IPS-11a (cell line): Measurements from ENCODE around the gene TSPAN17.

Experiments
- H3K4me3 ChIP-seq: one replicate; pipeline ENCODE4 v1.5.1; 2013; ENCODE audit warnings: low read depth, low read length, control low read depth

TSPAN17 gene

GRCh38 chr5:176639981-176640380, 7.3 kb upstream of the TSPAN17 start:
- H3K4me3 ChIP-seq: no peak overlapping the region

DNA sequence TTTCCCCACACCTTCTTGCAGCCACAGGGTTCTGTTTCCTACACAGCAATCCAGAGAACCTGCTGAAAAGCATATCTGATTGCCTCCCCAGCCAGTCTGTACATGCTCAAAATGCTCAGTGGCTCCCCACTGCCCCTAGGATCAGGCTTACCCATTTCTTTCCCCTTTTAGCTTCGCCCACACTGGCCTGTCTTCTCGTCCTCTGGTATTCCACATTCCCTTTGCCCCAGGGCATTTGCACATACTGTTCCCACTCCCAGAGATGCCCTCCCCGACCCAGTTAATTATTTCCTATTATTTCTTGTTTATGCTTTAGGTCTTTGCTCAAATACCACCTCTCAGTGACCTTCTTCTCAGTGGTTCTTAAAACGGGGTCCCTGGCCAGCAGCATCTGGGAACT, 6.7 kb upstream of the TSPAN17 start:
- H3K4me3 ChIP-seq: no peak overlapping the region

DNA sequence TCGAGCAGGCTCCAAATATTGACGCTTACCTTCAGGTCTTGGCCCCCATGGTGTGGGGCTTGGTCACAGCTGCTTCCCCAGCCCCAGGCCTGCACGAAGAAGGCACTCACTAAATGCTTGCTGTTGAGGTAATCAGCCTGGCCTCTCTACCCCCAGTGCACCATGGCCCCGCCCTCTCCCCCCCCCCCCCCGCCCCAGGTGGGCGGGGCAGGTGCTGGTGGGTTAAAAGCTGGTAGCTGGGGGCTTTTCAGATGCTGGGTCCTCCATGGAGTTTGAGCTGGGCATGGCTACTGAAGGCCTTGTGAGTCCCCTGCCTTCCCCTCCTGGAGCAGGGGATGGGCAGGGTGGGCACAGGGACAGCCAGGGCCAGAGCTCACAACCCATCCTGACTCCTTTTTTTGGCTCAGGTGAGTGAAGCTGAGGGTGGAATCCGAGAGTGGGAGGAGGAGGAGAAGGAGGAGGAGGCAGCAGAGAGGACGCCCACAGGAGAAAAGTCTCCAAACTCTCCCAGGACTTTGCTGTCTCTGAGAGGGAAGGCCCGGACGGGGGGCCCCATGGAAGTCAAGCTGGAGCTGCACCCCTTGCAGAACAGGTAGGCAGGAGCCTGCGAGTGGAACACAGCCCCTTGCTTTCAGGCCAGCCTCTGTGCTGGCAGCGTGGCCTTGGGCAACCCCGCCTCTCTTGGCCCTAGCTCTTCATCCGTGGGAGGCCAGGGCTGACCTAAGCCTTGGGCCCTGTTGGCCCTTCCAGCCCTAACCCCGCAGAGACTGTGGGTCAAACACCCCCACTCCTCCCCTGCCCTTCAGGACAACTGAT, 4.4 kb upstream of the TSPAN17 start:
- H3K4me3 ChIP-seq: no peak overlapping the region

- H3K4me3 ChIP-seq: no peak overlapping the region
Observed at GRCh38 chr5:176643491-176644219, 3.6 kb upstream of the TSPAN17 start.

- H3K4me3 ChIP-seq: no peak overlapping the region
Observed at GRCh38 chr5:176644294-176644693, 3.0 kb upstream of the TSPAN17 start.

DNA sequence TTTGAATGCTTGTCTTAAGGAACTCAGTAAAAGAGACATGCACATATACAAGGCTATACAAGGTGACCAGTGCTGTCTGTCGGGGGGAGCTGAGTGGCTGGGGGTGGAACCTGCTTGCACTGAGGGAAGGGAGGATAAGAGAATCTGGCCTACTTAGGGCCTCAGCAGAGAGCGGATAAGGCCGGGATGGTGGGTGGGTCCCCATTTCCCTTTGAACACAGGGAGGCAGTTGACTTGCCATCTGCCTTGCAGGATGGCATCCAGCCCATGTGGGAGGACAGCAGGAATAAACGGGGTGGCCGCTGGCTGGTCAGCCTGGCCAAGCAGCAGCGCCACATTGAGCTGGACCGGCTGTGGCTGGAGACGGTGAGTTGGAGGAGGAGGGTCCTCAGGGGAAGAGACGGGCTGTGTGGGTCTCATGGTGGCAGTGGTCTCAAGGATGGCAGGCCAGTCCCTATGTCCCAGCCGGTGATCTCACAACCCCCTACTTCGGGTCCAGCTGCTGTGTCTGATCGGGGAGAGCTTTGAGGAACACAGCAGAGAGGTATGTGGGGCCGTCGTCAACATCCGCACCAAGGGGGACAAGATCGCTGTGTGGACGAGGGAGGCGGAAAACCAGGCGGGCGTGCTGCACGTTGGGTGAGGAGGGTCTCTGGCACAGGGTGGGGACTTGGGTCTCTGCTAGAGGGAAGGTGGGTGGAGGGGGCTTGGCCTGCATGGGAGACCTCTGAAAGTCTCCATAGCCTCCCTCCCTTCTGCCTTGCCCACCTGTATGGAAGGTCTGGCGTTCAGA, 2.2 kb upstream of the TSPAN17 start:
- no peak overlapping the region for H3K4me3 ChIP-seq

DNA sequence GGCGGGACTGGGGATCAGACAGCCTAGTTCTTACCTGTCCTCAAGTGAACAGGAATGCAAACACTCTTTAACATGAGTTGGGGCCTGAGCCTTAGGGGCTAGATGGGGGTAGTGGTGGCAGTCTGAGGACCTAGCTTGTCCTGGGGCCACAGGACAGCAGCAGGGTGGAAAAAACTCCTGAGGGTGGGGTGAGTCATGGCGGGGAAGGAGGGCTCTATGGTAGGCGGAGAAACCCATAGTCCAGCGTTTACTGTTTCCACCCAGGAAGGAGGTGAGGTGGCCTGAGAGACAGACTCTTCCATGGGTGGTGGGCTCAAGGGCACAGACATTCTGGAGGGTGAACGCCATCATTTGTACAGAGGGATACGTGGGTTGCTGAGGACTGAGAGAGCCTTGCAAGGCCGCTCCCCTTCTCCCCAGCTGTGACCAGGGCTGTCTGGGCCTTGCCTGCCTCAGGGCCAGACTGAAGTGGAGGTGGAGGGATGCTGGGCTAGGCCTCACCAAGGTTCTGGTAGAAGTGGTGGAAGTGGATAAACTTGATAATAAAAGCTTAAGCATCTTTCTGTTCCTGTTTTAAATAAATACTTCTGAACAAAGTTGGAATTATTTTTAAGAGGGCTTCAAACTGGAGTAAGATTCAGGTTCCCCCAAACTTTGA, 1.1 kb upstream of the TSPAN17 start:
- H3K4me3 ChIP-seq: no peak overlapping the region

GRCh38 chr5:176646707-176647029, 616 bp upstream of the TSPAN17 start:
- no peak overlapping the region for H3K4me3 ChIP-seq

DNA sequence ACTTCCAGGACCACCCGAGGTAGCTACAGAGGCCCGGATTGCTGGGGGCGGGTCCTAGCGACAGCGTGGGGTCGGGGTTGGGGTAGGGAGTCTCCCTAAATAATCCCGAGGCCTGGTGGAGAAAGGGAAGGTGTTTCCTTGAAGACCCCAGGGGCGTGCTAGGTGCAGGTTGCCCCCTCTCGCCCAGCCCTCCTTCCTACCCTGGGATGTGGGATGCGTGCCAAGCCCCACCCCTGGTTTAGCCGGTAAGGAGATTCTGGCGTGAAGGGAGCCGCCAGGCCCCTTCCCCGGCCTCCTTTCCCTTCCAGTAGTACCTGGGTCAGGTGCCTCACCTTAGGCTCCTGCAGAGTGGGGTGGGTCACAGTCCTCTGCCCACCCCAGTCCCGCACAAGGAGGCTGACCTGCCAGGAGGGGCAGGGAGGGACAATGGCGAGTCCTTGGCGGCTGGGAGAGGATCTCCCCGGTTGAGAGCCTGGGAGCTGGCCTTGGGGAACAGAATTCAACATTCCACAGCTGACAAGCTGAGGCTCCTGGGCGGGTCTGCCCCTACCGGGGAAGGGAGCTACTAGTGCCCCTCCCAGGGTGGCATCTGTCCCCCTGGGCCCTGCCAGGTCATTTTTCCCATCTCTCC, 674 bp downstream of the TSPAN17 start:
- peak overlapping the region; percentile 66 for H3K4me3 ChIP-seq

GRCh38 chr5:176648474-176649194, 1.4 kb downstream of the TSPAN17 start:
- H3K4me3 ChIP-seq: no peak overlapping the region

DNA sequence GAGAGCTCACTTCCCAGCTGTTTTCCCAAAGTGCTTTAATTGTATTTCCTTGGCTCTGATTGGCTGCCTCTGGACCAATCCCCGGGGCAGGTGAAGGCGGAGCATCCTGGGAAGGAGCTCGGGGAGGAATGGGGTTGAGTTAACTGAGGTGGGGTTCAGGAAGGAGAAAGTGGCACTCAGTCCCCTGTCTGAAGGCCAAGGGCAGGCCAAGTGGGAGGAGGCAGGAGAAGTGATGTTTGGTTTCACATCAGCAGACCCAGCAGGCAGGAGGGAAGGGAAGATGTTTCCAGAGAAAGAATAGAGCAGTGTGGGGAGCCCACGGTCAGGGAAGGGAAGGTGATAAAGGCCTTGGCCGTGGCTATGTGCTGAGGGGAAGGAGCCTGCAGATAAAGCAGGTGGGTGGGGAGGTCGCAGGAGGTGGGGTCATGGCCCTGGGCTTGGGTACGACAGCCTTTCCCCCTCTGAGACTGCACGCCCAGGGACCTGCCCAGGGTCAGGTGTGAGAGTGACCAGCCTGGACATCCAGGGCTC, 3.1 kb downstream of the TSPAN17 start:
- H3K4me3 ChIP-seq: no peak overlapping the region

DNA sequence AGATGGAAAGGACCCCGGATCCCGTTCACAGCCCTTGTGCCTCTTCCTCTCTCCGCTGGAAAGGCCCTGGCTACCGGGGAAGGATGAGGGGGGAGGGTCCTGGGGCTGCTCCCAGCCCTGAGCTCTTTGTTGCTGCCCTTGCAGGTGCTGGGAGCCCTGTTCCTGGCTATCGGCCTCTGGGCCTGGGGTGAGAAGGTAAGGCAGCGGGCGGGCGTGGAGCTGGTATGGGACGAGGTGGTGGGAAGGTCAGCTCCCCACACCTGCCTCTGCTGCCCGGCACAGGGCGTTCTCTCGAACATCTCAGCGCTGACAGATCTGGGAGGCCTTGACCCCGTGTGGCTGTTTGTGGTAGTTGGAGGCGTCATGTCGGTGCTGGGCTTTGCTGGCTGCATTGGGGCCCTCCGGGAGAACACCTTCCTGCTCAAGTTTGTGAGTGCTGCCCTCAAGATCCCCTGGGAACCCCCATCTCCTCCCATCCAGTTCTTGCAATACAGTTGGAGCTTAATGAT, 4.2 kb downstream of the TSPAN17 start:
- no peak overlapping the region for H3K4me3 ChIP-seq

DNA sequence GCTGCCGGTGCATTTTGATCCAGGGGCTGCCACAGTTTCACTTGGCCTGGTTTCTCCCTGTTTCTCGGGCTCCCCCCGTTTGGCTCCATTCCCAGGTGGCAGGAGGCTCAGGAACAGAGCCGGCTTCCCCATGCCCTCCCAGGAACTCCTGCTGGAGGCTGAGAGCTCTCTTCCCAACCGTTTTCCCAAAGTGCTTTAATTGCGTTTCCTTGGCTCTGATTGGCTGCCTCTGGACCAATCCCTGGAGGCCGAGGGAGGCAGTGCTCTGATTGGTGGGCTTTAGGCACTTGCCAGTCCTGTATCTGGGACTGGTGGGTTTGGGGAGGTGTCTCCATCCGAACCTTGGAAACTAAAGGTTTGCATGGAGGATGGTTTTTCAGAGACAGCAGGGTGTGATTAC, 4.9 kb downstream of the TSPAN17 start:
- H3K4me3 ChIP-seq: no peak overlapping the region

DNA sequence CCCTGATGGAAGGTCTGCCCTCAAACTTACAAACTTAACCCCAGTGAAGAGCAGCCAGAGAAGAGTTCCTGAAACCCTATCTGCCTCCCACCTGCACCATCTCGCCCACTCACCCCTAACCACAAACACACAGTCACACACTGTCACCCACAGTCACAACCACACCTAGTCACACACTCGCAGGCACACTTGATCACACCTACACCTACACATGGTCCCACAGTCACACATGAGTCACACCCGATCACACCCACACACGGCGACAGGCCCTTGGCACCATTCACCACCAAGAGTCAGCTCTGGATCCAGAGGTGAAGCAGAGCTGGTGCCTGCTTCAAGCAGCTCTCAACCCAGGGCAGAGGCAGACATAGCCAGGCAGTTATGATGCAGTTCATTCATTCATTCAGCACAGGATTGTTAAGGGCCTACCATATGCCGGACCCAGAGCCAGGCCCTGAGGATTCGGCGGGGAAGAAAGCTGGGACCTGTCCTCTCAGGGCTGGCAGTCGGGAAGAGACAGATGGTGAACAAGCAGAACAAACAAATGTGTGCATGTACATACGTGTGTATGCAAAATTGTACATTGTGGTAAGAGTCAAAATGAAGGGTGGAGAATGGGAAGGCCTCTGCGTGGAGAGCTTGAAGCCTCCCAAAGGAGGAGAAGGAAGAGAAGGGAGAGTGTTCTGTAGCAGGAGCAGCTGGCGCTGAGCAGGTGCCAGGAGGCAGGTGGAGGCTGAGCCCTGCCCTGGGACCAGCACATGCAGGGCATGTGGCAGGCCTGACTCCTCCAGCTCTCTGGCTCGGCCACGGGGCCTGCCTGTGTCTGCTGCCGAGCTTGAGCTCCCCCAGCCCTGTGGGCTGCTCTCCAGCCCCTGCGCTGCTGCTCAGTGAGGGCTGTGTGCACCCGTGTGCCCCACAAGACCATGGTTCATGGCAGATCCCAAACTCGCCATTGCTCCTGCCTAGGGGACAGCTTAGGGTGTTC, 6.4 kb downstream of the TSPAN17 start:
- H3K4me3 ChIP-seq: no peak overlapping the region

GRCh38 chr5:176654856-176655255, 7.6 kb downstream of the TSPAN17 start:
- H3K4me3 ChIP-seq: no peak overlapping the region

DNA sequence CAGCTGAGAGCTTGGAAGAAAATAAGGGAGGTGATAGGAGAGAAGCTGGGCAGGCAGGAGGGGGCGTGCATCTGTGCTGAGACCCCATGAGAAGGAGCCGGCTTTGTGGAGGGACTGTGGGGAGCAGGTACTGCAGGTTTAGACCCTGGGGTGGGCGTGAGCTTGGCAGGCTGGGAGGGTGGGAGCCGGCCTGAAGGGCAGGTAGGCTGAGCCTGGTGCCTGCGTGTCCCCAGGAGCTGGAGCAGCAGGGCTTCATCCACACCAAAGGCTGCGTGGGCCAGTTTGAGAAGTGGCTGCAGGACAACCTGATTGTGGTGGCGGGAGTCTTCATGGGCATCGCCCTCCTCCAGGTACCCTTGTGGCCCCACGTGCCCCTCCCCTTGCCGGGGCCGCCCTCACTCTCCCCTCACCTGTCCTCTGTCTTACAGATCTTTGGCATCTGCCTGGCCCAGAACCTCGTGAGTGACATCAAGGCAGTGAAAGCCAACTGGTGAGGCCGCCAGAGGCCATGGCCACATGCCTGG, 9.2 kb downstream of the TSPAN17 start:
- no peak overlapping the region for H3K4me3 ChIP-seq

DNA sequence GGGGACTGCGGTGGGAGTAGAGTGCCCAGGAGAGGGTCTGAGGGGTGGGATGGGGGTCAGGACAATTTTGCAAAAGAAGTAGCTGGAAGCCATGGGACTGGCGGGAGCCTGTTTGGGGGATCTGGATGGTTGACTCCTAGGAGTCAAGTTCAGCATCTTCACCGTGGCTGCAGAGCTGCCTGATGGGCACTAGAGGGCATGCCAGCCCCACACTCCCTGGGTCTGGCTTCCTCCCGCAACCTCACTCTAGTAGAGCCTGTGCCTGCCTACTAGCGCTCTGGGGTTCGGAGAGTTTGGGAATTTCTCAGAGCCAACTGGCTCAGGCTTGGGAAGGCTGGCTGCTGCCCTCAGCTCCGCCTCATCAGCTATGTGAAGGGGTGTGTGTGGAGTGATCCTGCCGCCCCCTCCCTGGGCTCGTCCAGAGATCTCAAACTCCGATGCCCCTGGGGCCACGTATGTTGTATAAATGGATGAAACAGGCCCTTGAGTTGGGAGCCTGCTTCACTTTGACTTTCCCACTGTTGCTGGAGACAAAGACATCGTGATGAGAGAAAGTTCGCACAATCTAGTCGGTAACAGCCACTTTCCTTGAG, 10.8 kb downstream of the TSPAN17 start:
- H3K4me3 ChIP-seq: no peak overlapping the region
